CD4-positive, CD25-positive, alpha-beta regulatory T cell (primary cell): ENCODE results near the gene KLK11. TPM values are rescaled to one million over a fixed set of nuclear protein-coding genes. Genes with fewer than 3 reads are reported as not detected.

Experiments
- ATAC-seq, 2 donors: fragments of 150-1000 bp; cut with Tn5 transposase; one replicate each; pipeline ENCODE4 v1.10.0; 2021; ENCODE audit warnings: low read depth in 2 of 2, moderate number of reproducible peaks in 2 of 2, moderate library complexity in 1 of 2
- DNase-seq, 3 donors: peaks; one replicate each; pipeline versions ENCODE4 v3.0.0 to v3.0.0-alpha.2; 2012 to 2022; ENCODE audit warnings: mixed read lengths in 1 of 3
- H3K27ac ChIP-seq: one replicate; pipeline ENCODE4 v1.7.0; 2013; ENCODE audit warnings: mild to moderate bottlenecking, low read length; ENCODE audit not compliant: insufficient read depth, poor library complexity, severe bottlenecking
- H3K27me3 ChIP-seq: one replicate; pipeline ENCODE4 v1.7.0; 2013; ENCODE audit warnings: low read length; ENCODE audit not compliant: control insufficient read depth, insufficient read depth
- H3K36me3 ChIP-seq: one replicate; pipeline ENCODE4 v1.7.0; 2013; ENCODE audit warnings: mild to moderate bottlenecking, low read length, moderate library complexity; ENCODE audit not compliant: control insufficient read depth, insufficient read depth
- H3K4me1 ChIP-seq: 2 replicates; pipeline ENCODE4 v1.7.0; 2013; ENCODE audit warnings: mild to moderate bottlenecking, low read length; ENCODE audit not compliant: insufficient read depth, control insufficient read depth, poor library complexity, severe bottlenecking
- H3K4me3 ChIP-seq: one replicate; pipeline ENCODE4 v1.7.0; 2013; ENCODE audit warnings: low read depth, mild to moderate bottlenecking, low read length, moderate library complexity
- H3K9me3 ChIP-seq, 2 experiments: 1 replicate in 1 of 2; 2 replicates in 1 of 2; pipeline ENCODE4 v1.7.0; 2013; ENCODE audit warnings: low read length in 2 of 2, mild to moderate bottlenecking in 1 of 2, moderate library complexity in 1 of 2; ENCODE audit not compliant: control insufficient read depth in 2 of 2
- H3K27ac Mint-ChIP-seq, 3 donors: one replicate each; pipeline ENCODE4 v1.8.0; 2020 to 2022; ENCODE audit warnings: mild to moderate bottlenecking in 3 of 3, mixed read lengths in 3 of 3, moderate library complexity in 2 of 3
- H3K27me3 Mint-ChIP-seq: one replicate; pipeline ENCODE4 v1.8.0; 2022; ENCODE audit warnings: mild to moderate bottlenecking, mixed read lengths
- H3K36me3 Mint-ChIP-seq: one replicate; pipeline ENCODE4 v1.8.0; 2020; ENCODE audit warnings: mixed read lengths
- H3K4me1 Mint-ChIP-seq, 4 donors: one replicate each; pipeline ENCODE4 v1.8.0; 2020 to 2022; ENCODE audit warnings: mixed read lengths in 4 of 4, mild to moderate bottlenecking in 1 of 4
- H3K4me3 Mint-ChIP-seq, 4 donors: one replicate each; pipeline ENCODE4 v1.8.0; 2020 to 2022; ENCODE audit warnings: mild to moderate bottlenecking in 4 of 4, mixed read lengths in 4 of 4, moderate library complexity in 3 of 4
- H3K9me3 Mint-ChIP-seq, 7 donors: one replicate each; pipeline ENCODE4 v1.8.0; 2020 to 2022; ENCODE audit warnings: mixed read lengths in 7 of 7, mild to moderate bottlenecking in 3 of 7, moderate library complexity in 2 of 7
- polyA plus RNA-seq, 4 donors: library from polyadenylated mRNA; unstranded; fragments of 300-500 nt; fragmentation: Illumina TruSeq; gene quantifications; one replicate each; pipeline ENCODE4 v1.2.3, GENCODE V29; 2021
- total RNA-seq: library from RNA; stranded (reverse); gene quantifications from one replicate; pipeline ENCODE4 v1.2.3, GENCODE V29; 2022

Gene KLK11
- total and polyA plus RNA-seq, 5 donors from 2014 or later = not detected

DNA sequence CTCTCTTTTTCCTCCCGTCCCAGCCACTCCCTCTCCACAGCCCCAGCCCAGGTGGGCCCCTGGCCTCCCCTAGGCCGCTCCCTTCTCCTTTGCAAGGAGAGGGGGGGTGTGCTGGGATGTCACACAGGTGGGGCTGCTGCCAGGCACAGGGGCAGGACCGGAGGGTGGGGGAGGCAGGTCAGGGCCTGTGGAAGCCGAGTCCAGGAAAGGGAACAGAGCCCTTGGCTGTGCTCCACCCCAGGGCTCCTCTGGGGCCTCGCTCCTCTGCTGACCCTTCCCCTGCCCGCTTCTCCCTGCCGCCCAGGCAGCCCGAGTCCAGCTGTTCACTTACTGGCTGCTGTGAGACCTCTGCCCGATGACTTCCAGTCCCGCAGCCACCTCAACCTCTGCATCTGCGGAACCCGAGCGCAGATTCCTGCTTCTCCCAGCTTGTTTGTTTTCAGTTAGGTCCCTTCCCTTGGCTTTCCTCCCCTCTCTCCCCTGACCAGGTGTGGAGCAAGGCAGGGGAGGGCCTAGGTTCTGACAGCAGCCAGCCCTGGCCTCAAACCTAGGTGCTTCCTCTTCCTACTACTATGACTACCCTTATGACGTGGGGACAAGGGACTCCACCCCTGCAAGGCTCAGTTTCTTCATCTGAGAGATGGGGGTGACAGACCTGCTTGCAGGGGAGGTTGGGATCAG is 850 bp upstream of the KLK11 start:
- no peaks in the 10 kb centered on the region for H3K9me3 ChIP-seq
- H3K27ac Mint-ChIP-seq = no peak overlapping the region
- DNase-seq (no peak), ATAC-seq (no peak)
- H3K4me3 ChIP-seq = no peak overlapping the region
- H3K36me3 ChIP-seq = no peaks in the 10 kb centered on the region
- H3K9me3 Mint-ChIP-seq = no peaks in the 10 kb centered on the region
- no peaks in the 10 kb centered on the region for H3K27me3 ChIP-seq
- H3K4me3 Mint-ChIP-seq = no peak overlapping the region
- H3K36me3 Mint-ChIP-seq = no peaks in the 10 kb centered on the region
- peaks cover 0 to 2% (median 0%) of the 10 kb centered on the region in 4 donors for H3K4me1 Mint-ChIP-seq
- no peaks in the 10 kb centered on the region for H3K4me1 ChIP-seq
- no peak overlapping the region for H3K27ac ChIP-seq
- peaks cover 23% of the 10 kb centered on the region for H3K27me3 Mint-ChIP-seq

DNA sequence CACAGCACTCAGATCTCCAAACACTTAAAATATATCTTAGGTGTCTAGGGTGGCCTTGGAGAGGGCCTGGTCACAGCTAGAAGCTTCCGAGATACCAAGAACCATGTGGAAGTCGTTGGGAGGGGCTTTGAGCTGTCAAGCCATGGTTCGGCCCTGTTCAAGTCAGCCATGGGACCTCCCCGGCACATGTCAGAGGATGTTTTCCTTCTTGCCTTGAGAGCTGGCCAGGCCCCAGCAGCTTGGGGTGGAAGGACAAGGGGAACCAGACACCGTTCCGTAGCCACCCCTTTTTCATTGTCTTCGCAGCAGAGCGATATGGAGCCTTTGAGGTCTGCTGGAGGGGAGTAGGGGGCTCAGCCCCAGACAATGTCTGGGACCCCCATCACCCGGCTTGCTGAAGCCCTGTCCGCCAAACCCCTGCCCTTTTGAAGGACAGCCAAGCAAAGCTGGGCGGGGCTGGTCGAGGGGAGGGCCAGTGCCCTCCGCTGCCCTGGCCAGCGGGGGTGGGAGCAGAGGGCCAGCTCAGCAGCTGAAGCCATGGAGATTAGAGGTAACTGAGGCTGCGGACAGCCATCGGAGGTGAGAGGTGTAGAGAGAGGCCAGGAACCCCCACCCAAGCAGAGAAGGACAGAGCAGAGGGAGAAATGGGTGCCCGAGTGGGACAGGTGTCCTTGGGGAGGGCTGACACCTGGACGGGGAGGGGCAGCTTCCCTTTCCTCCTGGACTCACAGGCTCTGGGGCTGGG is 435 bp downstream of the KLK11 start:
- H3K9me3 Mint-ChIP-seq = no peaks in the 10 kb centered on the region
- no peaks in the 10 kb centered on the region for H3K36me3 ChIP-seq
- no peak overlapping the region for H3K27ac ChIP-seq
- H3K4me1 ChIP-seq = no peaks in the 10 kb centered on the region
- no peak overlapping the region for H3K27ac Mint-ChIP-seq
- ATAC-seq = no peak
- no peak for DNase-seq
- H3K9me3 ChIP-seq = no peaks in the 10 kb centered on the region
- H3K27me3 ChIP-seq = no peaks in the 10 kb centered on the region
- H3K27me3 Mint-ChIP-seq = peaks cover 27% of the 10 kb centered on the region
- no peak overlapping the region for H3K4me3 Mint-ChIP-seq
- H3K4me3 ChIP-seq = no peak overlapping the region
- peaks cover 0 to 4% (median 2%) of the 10 kb centered on the region in 4 donors for H3K4me1 Mint-ChIP-seq
- H3K36me3 Mint-ChIP-seq = no peaks in the 10 kb centered on the region

- H3K27me3 ChIP-seq = no peaks in the 10 kb centered on the region
- H3K27ac Mint-ChIP-seq = no peak overlapping the region
- H3K4me3 ChIP-seq = no peak overlapping the region
- no peaks in the 10 kb centered on the region for H3K36me3 Mint-ChIP-seq
- H3K4me3 Mint-ChIP-seq = no peak overlapping the region
- DNase-seq = no peak
- H3K36me3 ChIP-seq = no peaks in the 10 kb centered on the region
- H3K27me3 Mint-ChIP-seq = peaks cover 31% of the 10 kb centered on the region
- no peak for ATAC-seq
- H3K4me1 ChIP-seq = no peaks in the 10 kb centered on the region
- H3K9me3 ChIP-seq = no peaks in the 10 kb centered on the region
- no peak overlapping the region for H3K27ac ChIP-seq
- no peaks in the 10 kb centered on the region for H3K9me3 Mint-ChIP-seq
- peaks cover 0 to 6% (median 3%) of the 10 kb centered on the region in 4 donors for H3K4me1 Mint-ChIP-seq
Measured at GRCh38 chr19:51025401-51025800, 1.0 kb downstream of the KLK11 start.

- peaks cover 36% of the 10 kb centered on the region for H3K27me3 Mint-ChIP-seq
- peaks cover 0 to 7% (median 4%) of the 10 kb centered on the region in 4 donors for H3K4me1 Mint-ChIP-seq
- ATAC-seq = no peak
- no peaks in the 10 kb centered on the region for H3K36me3 Mint-ChIP-seq
- Histone ChIP-seq H3K27ac (no peak overlapping the region), H3K4me1 (no peaks in the 10 kb centered on the region), H3K4me3 (no peak overlapping the region), H3K9me3 (no peaks in the 10 kb centered on the region), H3K27me3 (no peaks in the 10 kb centered on the region), H3K36me3 (no peaks in the 10 kb centered on the region)
- H3K27ac Mint-ChIP-seq = peak overlapping the region in 1 of 3 donors; percentile 72
- no peak overlapping the region for H3K4me3 Mint-ChIP-seq
- no peak for DNase-seq
- H3K9me3 Mint-ChIP-seq = no peaks in the 10 kb centered on the region
Measured at GRCh38 chr19:51024924-51025323, 1.5 kb downstream of the KLK11 start.

DNA sequence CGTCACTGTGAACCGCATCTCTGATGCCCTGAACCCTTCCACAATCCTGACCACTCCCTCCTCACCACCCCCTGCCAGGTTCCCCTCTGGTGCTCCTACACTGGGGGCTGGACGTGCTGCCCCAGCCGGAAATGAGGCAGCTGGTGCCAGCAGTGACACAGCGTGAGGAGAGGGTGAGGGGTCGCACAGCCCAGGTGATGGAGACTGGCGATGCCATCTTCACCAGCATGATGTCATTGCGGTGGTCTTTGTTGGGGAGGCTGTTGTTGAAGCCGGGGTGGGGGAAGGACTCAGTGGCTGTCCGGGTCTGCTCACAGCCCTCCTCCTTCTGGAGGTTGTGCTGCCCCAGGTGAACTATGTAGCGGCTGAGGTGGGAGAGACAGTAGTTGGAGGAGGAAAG is 2.5 kb downstream of the KLK11 start:
- Mint-ChIP-seq H3K36me3 (no peaks in the 10 kb centered on the region), H3K9me3 (no peaks in the 10 kb centered on the region), H3K27me3 (peaks cover 46% of the 10 kb centered on the region), H3K4me3 (no peak overlapping the region), H3K4me1 (peaks cover 0 to 8% (median 4%) of the 10 kb centered on the region in 4 donors), H3K27ac (no peak overlapping the region)
- ATAC-seq (no peak), DNase-seq (no peak)
- Histone ChIP-seq H3K4me3 (no peak overlapping the region), H3K27me3 (no peaks in the 10 kb centered on the region), H3K27ac (no peak overlapping the region), H3K9me3 (no peaks in the 10 kb centered on the region), H3K36me3 (no peaks in the 10 kb centered on the region), H3K4me1 (no peaks in the 10 kb centered on the region)

DNA sequence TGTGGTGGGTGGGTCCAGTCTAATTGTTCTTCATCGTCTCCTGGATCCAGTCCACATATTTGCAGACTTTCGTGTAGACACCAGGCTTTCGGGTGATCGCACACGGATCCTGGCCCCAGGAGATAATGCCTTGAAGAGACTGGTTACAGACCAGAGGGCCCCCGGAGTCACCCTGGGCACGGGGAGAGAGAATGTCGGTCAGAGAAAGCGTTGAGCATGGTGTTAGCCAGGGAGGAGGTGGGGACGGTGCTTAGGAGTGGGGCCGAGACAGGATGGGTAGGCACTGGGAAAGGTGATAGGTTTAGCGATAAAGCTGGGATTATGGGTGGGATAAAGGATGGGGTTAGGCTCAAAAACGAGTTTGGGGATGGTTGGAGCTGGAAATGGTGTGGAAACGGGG is 3.9 kb downstream of the KLK11 start:
- Histone ChIP-seq H3K4me1 (peaks cover 4% of the 10 kb centered on the region), H3K27ac (no peak overlapping the region), H3K9me3 (no peaks in the 10 kb centered on the region), H3K36me3 (no peaks in the 10 kb centered on the region), H3K27me3 (no peaks in the 10 kb centered on the region), H3K4me3 (no peak overlapping the region)
- Mint-ChIP-seq H3K9me3 (peaks cover 0 to 1% (median 0%) of the 10 kb centered on the region in 7 donors), H3K36me3 (no peaks in the 10 kb centered on the region), H3K4me3 (no peak overlapping the region), H3K4me1 (peaks cover 0 to 16% (median 9%) of the 10 kb centered on the region in 4 donors), H3K27me3 (peaks cover 52% of the 10 kb centered on the region), H3K27ac (no peak overlapping the region)
- ATAC-seq (no peak), DNase-seq (no peak)

GRCh38 chr19:51020988-51021651 is 5.3 kb downstream of the KLK11 start:
- H3K27me3 Mint-ChIP-seq = peaks cover 58% of the 10 kb centered on the region
- peaks cover 0 to 26% (median 10%) of the 10 kb centered on the region in 4 donors for H3K4me1 Mint-ChIP-seq
- Histone ChIP-seq H3K4me3 (no peak overlapping the region), H3K27ac (no peak overlapping the region), H3K36me3 (no peaks in the 10 kb centered on the region), H3K4me1 (peaks cover 11% of the 10 kb centered on the region), H3K9me3 (no peaks in the 10 kb centered on the region), H3K27me3 (no peaks in the 10 kb centered on the region)
- peaks cover 0 to 6% (median 0%) of the 10 kb centered on the region in 7 donors for H3K9me3 Mint-ChIP-seq
- H3K36me3 Mint-ChIP-seq = no peaks in the 10 kb centered on the region
- DNase-seq (peak in 2 of 3 donors; percentile 11 to 40), ATAC-seq (no peak)
- no peak overlapping the region for H3K4me3 Mint-ChIP-seq
- H3K27ac Mint-ChIP-seq = no peak overlapping the region
